ENCODE measurements around the gene ADSS1. TPM values are rescaled to one million over a fixed set of nuclear protein-coding genes. Genes with fewer than 3 reads are reported as not detected.
A peak's percentile ranks its signal among the peaks of the same experiment; 100 is the strongest.

Gene ADSS1
- total and polyA plus RNA-seq, 4 donors: 1.8 to 18.8 (median 12.2) TPM

GRCh38 chr14:104690861-104691455 is 33.1 kb upstream of the ADSS1 start (continued):
- TF ChIP-seq, protein P1, sequence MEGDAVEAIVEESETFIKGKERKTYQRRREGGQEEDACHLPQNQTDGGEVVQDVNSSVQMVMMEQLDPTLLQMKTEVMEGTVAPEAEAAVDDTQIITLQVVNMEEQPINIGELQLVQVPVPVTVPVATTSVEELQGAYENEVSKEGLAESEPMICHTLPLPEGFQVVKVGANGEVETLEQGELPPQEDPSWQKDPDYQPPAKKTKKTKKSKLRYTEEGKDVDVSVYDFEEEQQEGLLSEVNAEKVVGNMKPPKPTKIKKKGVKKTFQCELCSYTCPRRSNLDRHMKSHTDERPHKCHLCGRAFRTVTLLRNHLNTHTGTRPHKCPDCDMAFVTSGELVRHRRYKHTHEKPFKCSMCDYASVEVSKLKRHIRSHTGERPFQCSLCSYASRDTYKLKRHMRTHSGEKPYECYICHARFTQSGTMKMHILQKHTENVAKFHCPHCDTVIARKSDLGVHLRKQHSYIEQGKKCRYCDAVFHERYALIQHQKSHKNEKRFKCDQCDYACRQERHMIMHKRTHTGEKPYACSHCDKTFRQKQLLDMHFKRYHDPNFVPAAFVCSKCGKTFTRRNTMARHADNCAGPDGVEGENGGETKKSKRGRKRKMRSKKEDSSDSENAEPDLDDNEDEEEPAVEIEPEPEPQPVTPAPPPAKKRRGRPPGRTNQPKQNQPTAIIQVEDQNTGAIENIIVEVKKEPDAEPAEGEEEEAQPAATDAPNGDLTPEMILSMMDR (IDR thresholded peaks at IDR 0.05; ENCODE audit: low read depth, low read length, missing input control): no peak
- TF ChIP-seq FOXA1 (IDR thresholded peaks at IDR 0.05) (no peak), EGR1 (IDR thresholded peaks at IDR 0.05; ENCODE audit: low read depth in 2 of 2) (no peak), FOXA2 (IDR thresholded peaks at IDR 0.05) (no peak), TAF1 (conservative IDR thresholded peaks at IDR 0.05) (no peak)
- TF ChIP-seq, protein P2, sequence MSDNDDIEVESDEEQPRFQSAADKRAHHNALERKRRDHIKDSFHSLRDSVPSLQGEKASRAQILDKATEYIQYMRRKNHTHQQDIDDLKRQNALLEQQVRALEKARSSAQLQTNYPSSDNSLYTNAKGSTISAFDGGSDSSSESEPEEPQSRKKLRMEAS (IDR thresholded peaks at IDR 0.05): no peak

DNA sequence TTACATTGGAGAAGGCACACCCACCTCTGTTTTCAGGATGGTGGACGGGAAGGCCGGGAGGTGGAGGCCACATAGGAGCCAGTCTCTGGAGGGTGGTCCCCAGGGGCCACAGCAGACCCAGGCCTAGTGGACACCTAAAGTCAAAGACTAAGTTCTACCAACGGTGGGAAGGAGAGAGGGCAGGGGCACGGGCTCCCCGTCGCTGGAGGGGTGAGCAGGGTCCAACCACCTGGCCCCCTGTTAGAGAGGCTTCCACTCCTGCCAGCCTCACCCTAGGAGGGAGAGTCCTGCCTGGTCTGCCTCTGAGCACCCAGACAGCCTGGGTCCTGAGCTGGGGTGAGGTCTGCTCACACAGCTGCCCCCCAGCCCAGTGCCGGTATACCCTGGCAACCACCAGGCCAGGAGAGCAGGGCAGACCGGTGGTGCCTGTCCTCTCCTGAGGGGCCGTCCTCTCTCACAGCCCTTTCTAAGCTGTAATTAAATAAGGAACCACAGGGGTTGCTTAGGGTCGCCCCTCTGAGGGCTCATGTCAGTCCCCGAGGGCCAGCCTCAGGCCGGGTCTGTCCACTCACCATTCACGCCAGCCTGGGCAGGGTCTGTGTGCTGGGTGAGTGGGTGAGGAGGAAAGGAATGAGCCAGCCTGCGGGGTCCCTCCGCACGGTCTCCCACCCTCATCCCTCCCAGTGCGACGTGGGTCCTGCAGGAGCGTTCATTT is 32.3 kb upstream of the ADSS1 start:
- no peak overlapping the region for H3K4me3 ChIP-seq (ENCODE audit: low read depth in 1 of 3, low read length in 3 of 3)
- no peak overlapping the region for H3K27ac ChIP-seq (ENCODE audit: low read depth in 1 of 2, low read length in 2 of 2)
- H3K4me1 ChIP-seq (ENCODE audit: control insufficient read depth in 4 of 4, insufficient read depth in 4 of 4, low read length in 3 of 4): peaks cover 44 to 86% (median 67%) of the 10 kb centered on the region in 4 donors
- TF ChIP-seq, protein P1 (IDR thresholded peaks at IDR 0.05; ENCODE audit: low read depth, low read length, missing input control): no peak
- no peaks in the 10 kb centered on the region for H3K9me3 ChIP-seq (ENCODE audit: control insufficient read depth in 4 of 4, low read length in 3 of 4)
- DNase-seq (ENCODE audit: low spot score): no peak
- H3K9ac ChIP-seq (ENCODE audit: low read depth in 1 of 2, low read length in 2 of 2): no peak overlapping the region
- WGBS: 91% methylated on average over 19 of the region's 19 CpGs
- no peaks in the 10 kb centered on the region for H3K27me3 ChIP-seq (ENCODE audit: control insufficient read depth in 4 of 4, insufficient read depth in 4 of 4, low read length in 3 of 4)
- H3K36me3 ChIP-seq (ENCODE audit: control insufficient read depth in 4 of 4, insufficient read depth in 3 of 4, low read depth in 1 of 4, low read length in 3 of 4): no peaks in the 10 kb centered on the region

DNA sequence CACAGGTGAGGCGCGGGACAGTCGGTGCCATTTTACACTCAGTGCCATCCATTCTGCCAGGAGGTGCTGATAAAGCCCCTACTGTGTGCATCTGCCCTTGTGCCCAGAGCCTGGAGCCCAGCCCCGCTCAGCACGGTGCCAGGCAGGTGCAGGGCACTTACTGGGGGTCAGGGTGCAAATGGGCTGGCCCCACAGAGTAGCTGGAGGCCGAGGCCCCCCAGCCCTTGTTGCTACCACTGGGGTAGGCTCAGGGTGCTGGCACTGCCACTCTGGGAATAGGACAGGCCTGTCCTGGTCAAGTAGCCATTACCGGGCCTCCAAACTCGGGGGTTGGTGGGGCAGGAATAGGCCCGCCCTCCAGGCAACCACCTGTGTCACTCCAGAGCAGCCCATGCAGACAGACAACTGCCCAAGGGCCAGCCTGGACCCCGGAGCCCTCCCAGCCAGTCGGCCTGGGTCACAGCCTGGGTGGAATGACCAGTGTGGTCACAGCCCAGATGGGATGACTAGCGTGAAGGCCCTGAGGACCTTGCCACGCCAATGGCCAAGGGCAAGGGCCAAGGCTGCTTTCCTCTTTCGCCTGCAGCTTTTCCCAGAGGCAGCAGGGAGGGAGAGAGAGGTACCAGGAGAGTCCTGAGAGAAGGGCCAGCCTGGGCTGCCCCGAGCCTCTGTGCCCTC is 31.6 kb upstream of the ADSS1 start:
- H3K4me1 ChIP-seq (ENCODE audit: control insufficient read depth in 4 of 4, insufficient read depth in 4 of 4, low read length in 3 of 4): peaks cover 45 to 86% (median 66%) of the 10 kb centered on the region in 4 donors
- DNase-seq (ENCODE audit: low spot score): no peak
- peak overlapping the region; percentile 26 to 28 for H3K27ac ChIP-seq (ENCODE audit: low read depth in 1 of 2, low read length in 2 of 2)
- H3K4me3 ChIP-seq (ENCODE audit: low read depth in 1 of 3, low read length in 3 of 3): no peak overlapping the region
- WGBS: 76% methylated on average over 15 of the region's 15 CpGs
- TF ChIP-seq HNF4A (conservative IDR thresholded peaks at IDR 0.05) (peak in 1 of 2 donors; percentile 55), RXRA (IDR thresholded peaks at IDR 0.05) (peak in 1 of 2 donors; percentile 28), HNF4G (IDR thresholded peaks at IDR 0.05) (no peak), FOXA2 (IDR thresholded peaks at IDR 0.05) (no peak)
- no peaks in the 10 kb centered on the region for H3K9me3 ChIP-seq (ENCODE audit: control insufficient read depth in 4 of 4, low read length in 3 of 4)
- H3K27me3 ChIP-seq (ENCODE audit: control insufficient read depth in 4 of 4, insufficient read depth in 4 of 4, low read length in 3 of 4): no peaks in the 10 kb centered on the region
- H3K9ac ChIP-seq (ENCODE audit: low read depth in 1 of 2, low read length in 2 of 2): no peak overlapping the region
- peaks cover 0 to 2% (median 0%) of the 10 kb centered on the region in 4 donors for H3K36me3 ChIP-seq (ENCODE audit: control insufficient read depth in 4 of 4, insufficient read depth in 3 of 4, low read depth in 1 of 4, low read length in 3 of 4)
